H54 (cell line): Measurements from ENCODE around the gene ZC3H4.

Experiments
- DNase-seq: peaks from one replicate; pipeline ENCODE4 v3.0.0; 2011; ENCODE audit warnings: low spot score, mixed read lengths; ENCODE audit not compliant: insufficient read length
- FAIRE-seq: peaks from 3 replicates; lab custom pipeline; 2011; peaks lifted over from hg19 to GRCh38; lab: Jason Lieb, UNC
- POLR2A ChIP-seq: IDR thresholded peaks from 2 replicates; pipeline ENCODE4 v1.6.1; 2011; ENCODE audit warnings: low read depth, mild to moderate bottlenecking, low read length

Gene ZC3H4

GRCh38 chr19:47026889-47027288, 86.7 kb downstream of the ZC3H4 start:
- DNase-seq, result no peak
- TF ChIP-seq POLR2A, result no peak
- FAIRE-seq, result no peak

- DNase-seq (no peak), FAIRE-seq (no peak)
- TF ChIP-seq POLR2A, result no peak
These were observed 87.4 kb downstream of the ZC3H4 start for GRCh38 chr19:47026156-47026555.

GRCh38 chr19:47024502-47024901, 89.1 kb downstream of the ZC3H4 start:
- TF ChIP-seq POLR2A, result no peak
- FAIRE-seq (no peak), DNase-seq (no peak)

GRCh38 chr19:47023448-47023794, 90.2 kb downstream of the ZC3H4 start:
- no peak for FAIRE-seq
- no peak for TF ChIP-seq POLR2A

GRCh38 chr19:47022541-47023447, 90.8 kb downstream of the ZC3H4 start:
- no peak for FAIRE-seq
- no peak for DNase-seq
- no peak for TF ChIP-seq POLR2A

More at GRCh38 chr19:47023448-47023794, 90.2 kb downstream of the ZC3H4 start:
- no peak for DNase-seq

GRCh38 chr19:47022140-47022536, 91.4 kb downstream of the ZC3H4 start:
- DNase-seq (no peak), FAIRE-seq (no peak)
- no peak for TF ChIP-seq POLR2A

GRCh38 chr19:47021536-47022139, 91.9 kb downstream of the ZC3H4 start:
- no peak for DNase-seq
- no peak for TF ChIP-seq POLR2A
- FAIRE-seq, result no peak

- TF ChIP-seq POLR2A, result no peak
- FAIRE-seq, result no peak
- no peak for DNase-seq
These were observed 92.5 kb downstream of the ZC3H4 start for GRCh38 chr19:47020992-47021496.

- no peak for TF ChIP-seq POLR2A
- FAIRE-seq, result no peak
- no peak for DNase-seq
These were observed 93.3 kb downstream of the ZC3H4 start for GRCh38 chr19:47020132-47020805.

GRCh38 chr19:47019431-47020041, 94.0 kb downstream of the ZC3H4 start, which contains the start of gene NPAS1:
NPAS1 (plus strand) TSS chr19:47019837; CDS start chr19:47021048, 1,211 bp downstream.
- no peak for DNase-seq
- FAIRE-seq, result no peak
- TF ChIP-seq POLR2A, result no peak

- FAIRE-seq (no peak), DNase-seq (no peak)
- no peak for TF ChIP-seq POLR2A
These were observed 94.7 kb downstream of the ZC3H4 start for GRCh38 chr19:47018923-47019322.
